H1 (cell line): ENCODE data around the gene GPSM1. TPM values are rescaled to one million over a fixed set of nuclear protein-coding genes. Genes with fewer than 3 reads are reported as not detected.

Experiments used
- CTCF ChIA-PET: fragments of 300-600 bp; sonication (Branson Sonifier 250); formaldehyde crosslinking; loops from one replicate; lab custom pipeline; 2021; ENCODE audit not compliant: partially characterized antibody; lab: Charles Lee
- POLR2A ChIA-PET: fragments of 300-600 bp; sonication (Branson Sonifier 250); formaldehyde crosslinking; loops from one replicate; lab custom pipeline; 2021; ENCODE audit warnings: inconsistent platforms; ENCODE audit not compliant: partially characterized antibody; lab: Charles Lee
- DNase-seq, 2 experiments: peaks; one replicate each; pipeline versions ENCODE4 v3.0.0 to v3.0.0-alpha.2; 2010 to 2022; ENCODE audit warnings: low spot score in 2 of 2, low read depth in 1 of 2, mixed read lengths in 1 of 2
- FAIRE-seq: peaks from 2 replicates; lab custom pipeline; 2011; peaks lifted over from hg19 to GRCh38; lab: Jason Lieb, UNC
- H2AFZ ChIP-seq: 2 replicates; pipeline ENCODE4 v1.8.1; 2012; ENCODE audit warnings: low read length, inconsistent platforms
- H2AK5ac ChIP-seq: 2 replicates; pipeline ENCODE4 v1.6.1; 2013; ENCODE audit warnings: low read depth, low read length
- H2BK120ac ChIP-seq: replicated peaks from 2 replicates; pipeline ENCODE3; 2013; ENCODE audit warnings: low read depth, low read length, inconsistent platforms
- H2BK12ac ChIP-seq: 2 replicates; pipeline ENCODE4 v1.6.1; 2013; ENCODE audit warnings: low read depth, low read length
- H2BK15ac ChIP-seq: 2 replicates; pipeline ENCODE4 v1.6.1; 2013; ENCODE audit warnings: low read length
- H2BK20ac ChIP-seq: 2 replicates; pipeline ENCODE4 v1.6.1; 2013; ENCODE audit warnings: low read length
- H2BK5ac ChIP-seq: 2 replicates; pipeline ENCODE4 v1.6.1; 2013; ENCODE audit warnings: low read depth, low read length
- H3K14ac ChIP-seq: 2 replicates; pipeline ENCODE4 v1.6.1; 2013; ENCODE audit warnings: inconsistent platforms; ENCODE audit not compliant: insufficient read length
- H3K18ac ChIP-seq: 2 replicates; pipeline ENCODE4 v1.6.1; 2013; ENCODE audit warnings: low read length; ENCODE audit errors: extremely low read depth
- H3K23ac ChIP-seq: 2 replicates; pipeline ENCODE4 v1.6.1; 2013; ENCODE audit warnings: inconsistent platforms; ENCODE audit not compliant: insufficient read length
- H3K23me2 ChIP-seq: 2 replicates; pipeline ENCODE4 v1.6.1; 2013; ENCODE audit warnings: low read depth, low read length
- H3K27ac ChIP-seq: 2 replicates; pipeline ENCODE4 v1.6.1; 2011; ENCODE audit warnings: low read depth, low read length, inconsistent platforms
- H3K27me3 ChIP-seq, 4 experiments: replicated peaks in 1 of 4; 1 replicate in 1 of 4; 2 replicates in 3 of 4; pipeline versions ENCODE4 v1.6.1 to v1.8.1; 2011 to 2013; ENCODE audit warnings: low read length in 3 of 4, mild to moderate bottlenecking in 3 of 4, inconsistent platforms in 2 of 4, mixed read lengths in 2 of 4, moderate library complexity in 1 of 4; ENCODE audit not compliant: control insufficient read depth in 3 of 4, insufficient read depth in 3 of 4; ENCODE audit errors: extremely low read depth in 1 of 4
- H3K36me3 ChIP-seq, 4 experiments: 2 replicates each; pipeline versions ENCODE4 v1.6.1 to v1.8.1; 2011 to 2013; ENCODE audit warnings: mild to moderate bottlenecking in 4 of 4, low read length in 3 of 4, moderate library complexity in 2 of 4, control low read depth in 1 of 4, inconsistent platforms in 1 of 4; ENCODE audit not compliant: insufficient read depth in 4 of 4, control insufficient read depth in 2 of 4
- H3K4ac ChIP-seq: replicated peaks from 2 replicates; pipeline ENCODE3; 2013; ENCODE audit warnings: low read length, low read depth, mixed read lengths, inconsistent platforms; ENCODE audit not compliant: insufficient read length
- H3K4me1 ChIP-seq, 4 experiments: replicated peaks in 1 of 4; 1 replicate in 1 of 4; 2 replicates in 3 of 4; pipeline versions ENCODE4 v1.6.1 to v1.8.1; 2011 to 2013; ENCODE audit warnings: low read length in 3 of 4, inconsistent platforms in 2 of 4, mixed read lengths in 1 of 4; ENCODE audit not compliant: insufficient read depth in 4 of 4, control insufficient read depth in 3 of 4
- H3K4me2 ChIP-seq, 2 experiments: 2 replicates each; pipeline versions ENCODE4 v1.6.1 to v1.8.1; 2011 to 2013; ENCODE audit warnings: low read depth in 2 of 2, low read length in 2 of 2, control low read depth in 1 of 2, inconsistent platforms in 1 of 2, mild to moderate bottlenecking in 1 of 2; ENCODE audit not compliant: insufficient read depth in 1 of 2
- H3K4me3 ChIP-seq, 4 experiments: fragments of 200-600, 300-600 bp in 1 of 4; sonication (generic), shearing (Covaris generic), sonication (Bioruptor Twin) in 1 of 4; 2 replicates each; pipeline versions ENCODE4 v1.5.1 to v1.8.1; 2011 to 2016; ENCODE audit warnings: low read length in 4 of 4, low read depth in 3 of 4, control low read depth in 2 of 4, inconsistent platforms in 2 of 4, mild to moderate bottlenecking in 2 of 4, mixed read lengths in 1 of 4, moderate library complexity in 1 of 4; ENCODE audit not compliant: insufficient read depth in 2 of 4; ENCODE audit errors: extremely low read depth in 1 of 4
- H3K56ac ChIP-seq: replicated peaks from 2 replicates; pipeline ENCODE3; 2013; ENCODE audit warnings: low read depth, mild to moderate bottlenecking, mixed read lengths, low read length, inconsistent platforms; ENCODE audit not compliant: insufficient read length
- H3K79me1 ChIP-seq: 2 replicates; pipeline ENCODE4 v1.6.1; 2013; ENCODE audit warnings: low read depth, low read length, control low read depth
- H3K79me2 ChIP-seq, 2 experiments: 2 replicates each; pipeline versions ENCODE4 v1.6.1 to v1.8.1; 2012 to 2013; ENCODE audit warnings: low read length in 2 of 2, mild to moderate bottlenecking in 2 of 2, inconsistent platforms in 1 of 2; ENCODE audit not compliant: insufficient read depth in 2 of 2, control insufficient read depth in 1 of 2
- H3K9ac ChIP-seq, 4 experiments: replicated peaks in 1 of 4; 1 replicate in 1 of 4; 2 replicates in 3 of 4; pipeline versions ENCODE4 v1.6.1 to v1.8.1; 2011 to 2013; ENCODE audit warnings: low read depth in 3 of 4, low read length in 3 of 4, control low read depth in 2 of 4, mild to moderate bottlenecking in 2 of 4, moderate library complexity in 2 of 4, inconsistent platforms in 1 of 4; ENCODE audit errors: extremely low read depth in 1 of 4
- H3K9me3 ChIP-seq, 2 experiments: 2 replicates each; pipeline versions ENCODE4 v1.6.1 to v1.8.1; 2012 to 2013; ENCODE audit warnings: mild to moderate bottlenecking in 2 of 2, moderate library complexity in 2 of 2, control low read depth in 1 of 2, inconsistent platforms in 1 of 2, low read depth in 1 of 2, low read length in 1 of 2, mixed read lengths in 1 of 2; ENCODE audit not compliant: insufficient read depth in 2 of 2
- H4K20me1 ChIP-seq, 2 experiments: replicated peaks in 1 of 2; 2 replicates each; pipeline versions ENCODE3 to v1.8.1; 2011 to 2013; ENCODE audit warnings: inconsistent platforms in 2 of 2, low read length in 2 of 2, mild to moderate bottlenecking in 1 of 2; ENCODE audit not compliant: insufficient read depth in 2 of 2, control insufficient read depth in 1 of 2
- H4K5ac ChIP-seq: 2 replicates; pipeline ENCODE4 v1.6.1; 2013; ENCODE audit warnings: low read length, low read depth, mixed read lengths, inconsistent platforms; ENCODE audit not compliant: insufficient read length
- H4K8ac ChIP-seq: 2 replicates; pipeline ENCODE4 v1.8.0; 2013; ENCODE audit warnings: mild to moderate bottlenecking, moderate library complexity, low read length, inconsistent platforms; ENCODE audit not compliant: insufficient read depth; ENCODE audit errors: extremely low read depth
- H4K91ac ChIP-seq: replicated peaks from 2 replicates; pipeline ENCODE3; 2013; ENCODE audit warnings: low read length, mixed read lengths, inconsistent platforms; ENCODE audit not compliant: insufficient read length
- EZH2 ChIP-seq: fragments of 200-600 bp; sonication (generic); IDR thresholded peaks from 2 replicates; pipeline ENCODE4 v1.7.1; 2012; ENCODE audit warnings: low read depth, mild to moderate bottlenecking, moderate library complexity, low read length, inconsistent platforms; ENCODE audit not compliant: severe bottlenecking
- SP2 ChIP-seq: IDR thresholded peaks from 2 replicates; pipeline ENCODE4 v1.6.1; 2012; ENCODE audit warnings: mild to moderate bottlenecking, low read length, inconsistent platforms
- WGBS, 2 experiments: shearing (Covaris generic) in 1 of 2; methylation state at CpG; one replicate each; pipeline versions ENCODE4 v1.1.6 to v1.1.7; 2013 to 2015; ENCODE audit warnings: low lambda C conversion rate in 2 of 2, mixed read lengths in 2 of 2, inconsistent platforms in 1 of 2, low coverage in 1 of 2, missing lambda C conversion rate in 1 of 2; ENCODE audit not compliant: insufficient replicate concordance in 2 of 2, insufficient coverage in 1 of 2, insufficient read length in 1 of 2; ENCODE audit errors: extremely low coverage in 1 of 2, missing lambda C conversion rate in 1 of 2; 5-methylcytosine and 5-hydroxymethylcytosine counted together
- polyA plus RNA-seq, 7 experiments: library from polyadenylated mRNA; depleted of rRNA in 3 of 7; stranded (reverse) in 5 of 7; unstranded in 2 of 7; fragments of >200 nt in 5 of 7; fragments of 200-250 nt in 2 of 7; gene quantifications; 1 replicate in 5 of 7; 2 replicates in 1 of 7; 4 replicates in 1 of 7; pipeline versions ENCODE4 v1.2.1 to v1.2.3, GENCODE V29; 2011 to 2013; ENCODE audit warnings: missing spikeins in 2 of 7, mixed read lengths in 2 of 7
- total RNA-seq: library from RNA; stranded (reverse); fragmentation: NEBNext Ultra II Directional; extraction: Animal tissue kit (Norgen Biotek cat#: 25700); gene quantifications from 2 replicates; pipeline ENCODE4 v1.2.1, GENCODE V29; 2021

The GPSM1 gene
- total and polyA plus RNA-seq, 2 of the 8 experiments (the other 6 are each of a cell fraction or from before 2014, with no cell fraction given): 12.8 to 18.0 TPM

GRCh38 chr9:136398286-136398685 lies 70.9 kb downstream of the GPSM1 start:
- POLR2A ChIA-PET: interaction anchor here (1.0 to 14.6 kb wide), 5 partner anchors 11 to 34 kb away, joined by 3 to 139 read pairs (median 72); partner anchors contain the start of genes DNLZ, ENTR1 and PMPCA

More at GRCh38 chr9:136398286-136398685, 70.9 kb downstream of the GPSM1 start:
- Histone ChIP-seq H2BK120ac (no peak overlapping the region), H2BK12ac (no peak overlapping the region), H3K9me3 (no peaks in the 10 kb centered on the region), H3K14ac (no peak overlapping the region), H2BK15ac (no peak overlapping the region), H3K18ac (no peak overlapping the region), H2AK5ac (no peak overlapping the region), H3K4me2 (peak overlapping the region in 1 of 2 experiments; percentile 81; a peak in 2 of 4 replicates), H3K27me3 (no peaks in the 10 kb centered on the region), H3K23me2 (peaks cover 6% of the 10 kb centered on the region; the same call in 1 of the 2 replicates), H3K56ac (no peak overlapping the region), H4K20me1 (peaks cover 4 to 14% of the 10 kb centered on the region in 2 experiments), H3K79me1 (peaks cover 10% of the 10 kb centered on the region; the same call in 1 of the 2 replicates), H2BK20ac (no peak overlapping the region), H3K4me1 (peaks cover 0 to 10% (median 7%) of the 10 kb centered on the region in 4 experiments; a peak in 5 of 7 replicates), H3K4me3 (peak overlapping the region in 2 of 4 experiments; percentile 73 to 84; a peak in 1 of 8 replicates), H2BK5ac (no peak overlapping the region), H3K36me3 (peaks cover 31 to 53% (median 45%) of the 10 kb centered on the region in 4 experiments), H3K4ac (no peak overlapping the region), H3K27ac (no peak overlapping the region), H4K5ac (no peak overlapping the region), H3K79me2 (peaks cover 0 to 26% of the 10 kb centered on the region in 2 experiments; a peak in 2 of 4 replicates), H3K9ac (peak overlapping the region in 2 of 4 experiments; percentile 8 to 24; a peak in 2 of 7 replicates), H4K8ac (no peak overlapping the region), H4K91ac (no peak overlapping the region), H3K23ac (no peak overlapping the region), H2AFZ (no peak overlapping the region)
- DNase-seq (no peak), FAIRE-seq (no peak)
- TF ChIP-seq EZH2 (no peak), SP2 (no peak)
- WGBS, 2 experiments: 97% methylated on average over 12 of the region's 12 CpGs; no CpG with 5 or more reads in 1 of the 2 experiments
- CTCF ChIA-PET: interaction anchor here (1.0 to 1.6 kb wide), 4 partner anchors 9 to 86 kb away, joined by 3 to 4 read pairs (median 3); no protein-coding TSS in a partner anchor
